Cardiac septum (tissue), 1 donor: ENCODE results near the gene ITPK1. TPM values are rescaled to one million over a fixed set of nuclear protein-coding genes. Genes with fewer than 3 reads are reported as not detected.
"Not testable (repeated sequence)": the region's sequence is repeated elsewhere in the genome, so short reads cannot be mapped to it uniquely, and the experiment has no call there.

ENCODE experiments used
- DNase-seq: peaks from one replicate; pipeline ENCODE4 v3.0.0-alpha.2; 2020; ENCODE audit warnings: low spot score
- intact Hi-C: fragments of 100-400 bp; cut with DNase I; formaldehyde crosslinking; loops from one replicate; pipeline ENCODE4 v1.14.0; 2022
- total RNA-seq: library from RNA; stranded (reverse); fragmentation: NEBNext Ultra II Directional; extraction: Animal tissue kit (Norgen Biotek cat#: 25700); gene quantifications from one replicate; pipeline ENCODE4 v1.2.1, GENCODE V29; 2021
- donor health status: DM: no; HTN: no; CAD: no.

ITPK1 gene
- total RNA-seq, 1 donor from 2014 or later = 77.1 TPM

DNA sequence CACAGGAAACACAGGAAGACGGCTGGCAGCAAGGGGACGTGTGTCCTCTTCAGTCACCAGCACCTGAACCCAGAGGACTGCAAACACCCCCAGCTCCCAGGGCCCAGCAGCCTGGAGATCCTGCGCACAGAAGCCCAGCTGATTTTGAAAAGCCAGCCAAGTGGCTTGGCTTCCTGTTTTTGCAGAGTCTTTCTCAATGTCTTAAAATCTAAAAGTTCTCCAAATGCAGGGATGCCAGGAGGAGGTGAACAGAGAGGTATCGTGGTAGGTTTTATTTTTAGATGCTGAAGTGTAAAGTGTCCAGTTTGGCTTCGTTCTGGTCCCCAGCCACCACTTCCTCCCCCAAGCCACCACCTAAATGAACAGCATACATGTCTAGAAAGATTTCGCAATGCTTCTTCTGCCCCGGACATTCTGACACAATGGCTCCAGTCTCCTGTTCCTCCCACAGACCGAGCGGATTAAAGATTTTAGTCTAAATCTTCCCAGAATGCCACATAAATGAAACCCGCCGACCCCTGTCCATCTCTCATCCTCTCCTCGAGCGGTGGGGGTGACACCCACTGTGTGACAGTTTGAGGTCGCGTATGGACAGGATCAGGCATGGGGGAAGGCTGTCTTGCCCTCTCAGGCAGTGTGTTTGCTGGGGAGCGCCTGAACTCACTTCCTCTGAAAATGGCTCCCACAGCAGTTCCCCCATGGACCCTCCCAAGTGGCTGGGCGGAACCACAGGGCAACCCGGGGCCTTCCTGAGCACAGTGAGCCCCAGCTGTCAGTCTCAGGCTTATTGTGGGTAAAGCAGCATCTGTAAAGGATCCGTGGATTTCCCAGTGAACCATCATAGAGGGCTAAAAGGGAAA is 41.6 kb downstream of the ITPK1 start:
- DNase-seq = no peak
- intact Hi-C loops = no loop called here

DNA sequence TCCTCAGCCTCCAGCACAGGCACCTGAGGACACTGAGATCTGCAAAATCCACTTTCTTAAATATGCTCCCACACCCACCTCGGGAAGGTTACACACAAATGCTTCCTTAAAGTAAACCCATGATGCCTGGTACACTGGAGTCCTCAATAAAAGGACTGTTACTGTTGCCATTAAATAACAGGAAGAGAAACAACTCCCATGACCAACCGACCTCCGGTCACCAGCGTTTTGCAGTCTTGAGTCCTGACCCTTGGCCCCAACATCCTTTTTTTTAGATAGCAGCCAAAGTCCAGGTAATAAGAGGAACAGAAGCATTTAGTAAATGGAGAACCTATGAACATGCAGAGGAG is 42.4 kb downstream of the ITPK1 start:
- no peak for DNase-seq
- intact Hi-C loops = no loop called here

DNA sequence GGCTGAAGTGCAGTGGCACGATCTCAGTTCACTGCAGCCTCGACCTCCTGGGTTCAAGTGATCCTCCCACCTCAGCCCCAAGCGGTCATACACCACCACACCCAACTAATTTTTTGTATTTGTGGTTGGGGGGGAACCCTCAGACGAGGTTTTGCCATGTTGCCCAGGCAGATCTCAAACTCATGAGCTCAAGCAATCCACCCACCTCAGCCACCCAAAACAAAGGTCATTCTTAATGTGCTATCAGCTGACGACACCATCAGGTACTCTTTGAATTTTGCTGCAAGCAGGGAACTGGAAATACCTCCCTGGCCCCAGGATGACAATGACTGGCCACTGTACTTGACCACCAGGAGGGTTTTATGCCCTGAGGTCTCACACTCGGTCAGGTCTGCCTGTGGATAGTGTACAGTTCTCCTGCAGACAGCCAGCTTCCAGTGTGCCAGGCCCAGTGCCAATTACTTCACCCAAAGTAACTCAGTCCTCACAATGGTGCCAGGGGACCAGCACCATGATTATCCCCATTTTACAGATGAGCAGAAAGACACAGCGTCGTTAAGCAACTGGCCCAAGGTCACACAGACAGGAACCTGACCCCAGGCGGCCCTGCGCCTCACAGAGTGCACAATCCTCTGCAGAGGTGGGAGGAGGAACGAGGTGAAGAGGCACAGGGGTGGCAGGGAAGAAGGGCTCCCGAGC is 42.9 kb downstream of the ITPK1 start:
- DNase-seq = no peak
- intact Hi-C loops = no loop called here

DNA sequence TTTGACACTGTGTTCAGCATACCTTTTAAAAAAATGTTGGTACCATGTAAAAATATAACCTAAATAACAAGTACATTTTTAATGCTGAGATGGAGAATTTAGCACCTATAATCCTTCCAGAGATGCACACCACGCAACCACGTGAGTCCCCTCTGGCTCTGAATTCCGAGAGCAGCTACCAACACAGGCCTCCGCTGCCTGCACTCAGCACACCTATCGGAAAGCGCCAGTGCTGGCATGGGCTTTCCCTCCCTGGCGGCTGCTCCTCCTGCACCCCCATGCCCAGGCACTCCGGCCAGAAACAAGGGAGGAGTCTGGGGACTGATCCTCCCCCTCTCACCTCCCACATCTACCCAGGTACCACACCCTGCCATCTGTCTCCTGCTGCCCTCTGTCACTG is 47.0 kb downstream of the ITPK1 start:
- no peak for DNase-seq
- intact Hi-C loops = no loop called here

DNA sequence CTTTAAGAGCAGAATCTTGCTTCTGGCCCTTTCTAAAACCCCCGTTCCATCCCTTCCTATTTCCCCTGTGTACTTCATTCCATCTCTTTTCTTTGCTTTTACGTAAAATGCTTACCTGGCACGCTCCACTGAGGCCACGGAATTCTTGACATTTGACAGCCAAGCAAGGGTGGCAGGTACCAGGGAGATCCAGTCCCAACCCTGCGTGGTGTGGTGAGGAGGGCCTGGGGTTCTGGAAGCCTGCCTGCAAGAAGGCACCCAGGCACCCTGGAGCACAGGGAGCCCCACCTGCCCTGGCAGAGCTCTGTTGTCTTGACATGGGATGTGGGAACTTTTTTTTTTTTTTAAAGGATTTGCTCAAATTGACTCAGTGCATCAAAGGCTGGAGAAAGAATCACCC is 48.6 kb downstream of the ITPK1 start:
- DNase-seq = no peak
- intact Hi-C loops = no loop called here

DNA sequence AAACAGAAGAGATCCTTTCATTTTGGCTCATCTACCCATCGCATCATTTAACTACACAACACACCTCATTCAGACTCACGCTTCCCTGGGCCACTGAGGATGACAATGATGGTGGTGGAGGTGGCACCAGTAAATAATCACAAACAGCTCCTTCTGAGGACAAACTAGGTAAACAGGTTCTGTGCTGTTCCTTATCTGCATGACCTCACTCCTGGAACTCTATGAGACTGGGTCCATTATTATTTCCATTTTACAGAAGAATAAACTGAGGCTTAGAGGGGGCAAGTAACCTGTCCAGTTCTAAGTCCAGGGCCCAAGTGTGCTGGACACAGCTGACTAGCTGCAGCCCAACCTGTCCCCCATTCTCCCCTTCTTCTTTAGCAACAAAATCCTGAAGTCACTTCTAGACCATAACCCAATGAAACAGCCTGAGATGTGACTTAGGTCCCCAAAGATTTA is 50.4 kb downstream of the ITPK1 start:
- intact Hi-C loops = no loop called here
- no peak for DNase-seq

DNA sequence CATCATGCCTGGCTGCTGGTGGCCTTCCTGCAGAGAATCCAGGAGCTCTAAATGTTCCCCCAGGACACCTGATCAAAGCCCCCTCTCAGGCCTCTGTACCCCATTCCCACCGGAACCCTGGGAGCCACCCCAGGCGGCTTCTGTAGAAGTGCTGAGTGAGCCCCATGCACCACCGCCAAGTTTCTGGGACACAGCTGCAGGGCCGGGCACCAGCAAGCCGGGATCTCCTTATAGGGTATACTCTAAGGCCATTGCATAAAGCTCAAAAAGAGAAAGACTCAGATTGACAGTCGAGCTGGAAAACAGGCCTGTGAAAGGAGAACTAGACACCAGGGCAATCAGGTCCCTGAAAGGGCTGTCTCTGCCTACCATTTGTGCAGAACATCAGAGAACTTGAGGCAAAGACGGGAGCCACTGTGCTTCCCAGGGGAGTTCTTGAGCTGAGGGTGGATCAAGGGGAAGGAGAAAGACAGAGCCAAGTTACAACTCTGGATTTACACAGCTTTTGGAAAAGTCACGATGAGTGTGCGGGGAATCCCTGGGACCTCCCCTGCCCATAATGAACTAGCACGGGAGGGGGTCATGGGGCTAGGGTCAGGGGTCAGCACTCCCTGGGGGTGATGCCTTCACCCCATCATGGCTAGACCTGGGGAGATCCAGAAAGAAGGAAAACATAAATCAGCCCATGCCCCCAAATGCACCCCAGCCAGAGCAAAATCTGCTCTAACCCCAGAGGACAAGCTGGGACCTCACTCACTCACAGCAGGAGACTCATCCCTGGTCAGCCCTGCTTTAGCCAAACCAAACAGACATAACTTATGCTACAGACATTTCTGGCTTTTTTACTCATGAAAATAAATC is 51.1 kb downstream of the ITPK1 start:
- intact Hi-C loops = no loop called here
- no peak for DNase-seq

DNA sequence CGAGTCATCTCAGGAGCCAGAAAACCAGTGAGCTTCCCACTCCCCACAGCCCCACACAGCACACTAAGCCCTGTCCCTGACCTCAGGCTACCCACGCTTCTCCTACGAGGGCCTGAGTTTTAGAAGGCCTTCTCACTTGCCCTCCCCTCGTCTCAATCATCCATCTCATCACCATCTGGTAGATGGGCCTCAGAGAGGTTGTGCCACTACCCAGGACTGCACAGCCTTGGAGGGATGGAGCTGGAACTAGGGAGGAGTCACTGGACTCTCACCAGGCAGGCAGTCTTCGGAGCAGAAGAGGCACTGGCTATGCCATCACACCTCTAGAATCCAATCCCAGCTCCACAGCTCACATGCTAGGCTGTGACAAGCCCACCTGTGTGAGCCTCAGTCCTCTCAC is 52.3 kb downstream of the ITPK1 start:
- no peak for DNase-seq
- intact Hi-C loops = no loop called here

DNA sequence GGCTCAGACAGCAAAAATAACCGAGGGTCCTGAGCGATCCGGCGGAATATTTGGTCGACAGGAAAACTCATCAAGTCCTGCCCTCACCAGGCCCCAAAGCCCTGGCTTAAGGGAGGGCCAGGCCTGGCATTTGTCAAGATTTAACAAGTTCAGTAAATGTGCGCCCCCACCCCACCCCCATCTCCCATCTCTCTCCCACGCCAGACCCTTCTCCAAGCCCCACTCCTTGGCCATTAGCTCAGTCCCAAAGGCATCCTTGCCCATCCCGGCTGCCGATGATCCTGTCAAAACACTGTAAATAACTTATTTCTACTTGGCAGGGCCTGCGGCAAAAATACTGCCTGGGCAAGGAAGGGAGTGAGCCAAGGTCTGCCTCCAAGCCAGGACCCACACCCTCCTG is 52.8 kb downstream of the ITPK1 start:
- intact Hi-C loops = no loop called here
- no peak for DNase-seq

DNA sequence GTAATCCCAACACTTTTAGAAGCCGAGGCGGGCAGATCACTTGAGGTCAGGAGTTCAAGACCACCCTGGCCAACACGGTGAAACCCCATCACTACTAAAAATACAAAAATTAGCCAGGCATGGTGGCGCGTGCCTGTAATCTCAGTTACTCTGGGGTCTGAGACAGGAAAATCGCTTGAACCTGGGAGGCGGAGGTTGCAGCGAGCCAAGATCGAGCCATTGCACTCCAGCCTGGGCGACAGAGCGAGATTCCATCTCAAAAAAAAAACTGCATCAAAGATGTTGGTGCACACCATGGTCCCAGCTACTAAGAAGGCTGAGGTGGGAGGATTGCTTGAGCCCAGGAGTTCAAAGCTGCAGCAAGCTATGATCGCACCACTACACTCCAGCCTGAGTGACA is 53.7 kb downstream of the ITPK1 start:
- intact Hi-C loops, DNase-seq: not testable (repeated sequence)

DNA sequence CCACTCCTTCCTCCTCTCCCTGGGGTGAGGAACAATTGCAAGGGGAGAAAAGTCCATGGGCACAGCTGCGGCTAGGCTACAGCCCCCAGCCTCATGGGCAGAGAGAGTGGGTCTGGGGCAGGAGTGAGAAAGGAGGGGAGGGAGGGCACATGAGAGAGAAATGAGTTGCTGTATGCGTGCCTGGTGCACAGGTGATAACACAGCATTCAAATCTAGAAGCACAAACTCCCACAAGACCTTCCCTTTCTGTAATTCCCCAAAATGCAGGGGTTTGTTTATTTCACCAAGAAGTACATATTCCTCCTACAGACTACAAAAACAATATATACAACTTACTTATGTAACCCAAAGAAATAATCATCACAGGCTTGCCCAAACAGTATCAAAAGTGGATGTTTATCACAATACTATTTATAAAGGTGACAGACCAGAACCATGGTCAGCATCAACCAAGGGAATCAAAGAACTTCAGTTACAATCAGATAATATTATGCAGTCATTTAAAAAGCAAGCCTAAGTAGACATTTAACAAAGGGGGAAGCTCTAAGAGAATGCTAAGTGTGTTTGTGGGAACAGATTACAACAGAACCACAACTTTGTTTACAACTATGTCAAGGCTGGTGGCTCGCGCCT is 54.2 kb downstream of the ITPK1 start:
- intact Hi-C loops = no loop called here
- DNase-seq = no peak

DNA sequence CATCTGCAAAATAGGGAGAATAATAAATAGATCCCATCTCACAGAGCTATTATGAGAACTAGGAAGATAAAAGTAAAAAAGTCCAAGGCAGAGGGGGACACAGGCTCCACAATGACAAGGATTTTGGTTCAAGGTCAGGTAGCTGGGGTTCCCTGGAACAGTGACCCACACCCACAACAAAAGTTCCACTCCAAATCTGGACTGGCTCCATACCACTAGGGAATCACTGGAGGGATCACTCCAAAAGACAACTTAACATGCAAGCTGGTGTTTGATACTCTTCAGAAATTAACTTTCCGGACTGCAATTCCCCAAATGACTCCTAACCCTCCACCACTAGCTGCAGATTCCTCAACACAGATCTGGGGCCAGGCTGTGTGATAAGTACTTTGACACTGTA is 54.9 kb downstream of the ITPK1 start:
- intact Hi-C loops = no loop called here
- no peak for DNase-seq

DNA sequence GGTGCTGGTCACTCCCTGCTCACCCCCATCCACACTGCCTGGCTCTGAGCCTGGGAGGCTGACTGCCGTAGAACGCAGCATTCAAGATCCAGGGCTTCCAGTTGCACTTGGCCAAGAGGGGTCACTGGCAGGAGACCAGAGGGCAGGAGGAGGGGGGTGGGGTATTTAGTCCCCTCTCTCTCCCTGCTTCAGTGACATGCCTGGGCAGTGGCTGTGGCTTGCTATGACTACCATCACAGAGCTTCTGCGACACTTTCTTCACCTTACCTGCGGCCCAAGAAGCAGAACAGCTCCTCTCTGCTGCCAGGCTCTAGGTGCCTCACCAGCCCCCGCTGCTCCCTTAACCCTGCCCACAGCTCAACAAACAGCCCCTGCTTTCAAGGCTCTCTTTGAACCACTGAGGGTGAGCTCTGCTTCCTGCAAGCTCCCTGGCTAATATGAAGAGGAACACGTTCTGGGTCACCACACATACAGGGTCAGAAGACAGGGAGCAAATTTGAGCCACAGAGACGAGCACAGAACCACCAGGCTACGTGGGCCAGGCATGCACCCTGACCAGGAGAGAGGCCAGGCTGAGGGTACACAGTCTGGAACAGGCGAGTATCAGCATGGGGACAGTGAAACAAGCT is 55.7 kb downstream of the ITPK1 start:
- no peak for DNase-seq
- intact Hi-C loops = no loop called here

DNA sequence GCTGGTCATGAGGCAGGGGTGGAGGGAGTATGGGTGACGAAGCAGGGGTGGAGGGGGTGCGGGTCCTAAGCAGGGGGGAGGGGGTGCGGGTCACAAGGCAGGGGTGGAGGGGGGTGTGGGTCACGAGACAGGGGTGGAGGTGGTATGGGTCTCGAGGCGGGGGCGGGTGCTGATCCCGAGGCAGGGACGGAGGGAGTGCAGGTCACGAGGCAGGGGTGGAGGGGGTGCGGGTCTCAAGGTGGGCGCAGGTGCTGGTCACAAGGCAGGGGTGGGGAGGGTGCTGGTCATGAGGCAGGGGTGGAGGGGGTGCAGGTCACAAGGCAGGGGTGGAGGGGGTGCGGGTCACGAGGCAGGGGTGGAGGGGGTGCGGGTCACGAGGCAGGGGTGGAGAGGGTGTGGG is 56.5 kb downstream of the ITPK1 start:
- intact Hi-C loops = no loop called here
- DNase-seq = no peak

DNA sequence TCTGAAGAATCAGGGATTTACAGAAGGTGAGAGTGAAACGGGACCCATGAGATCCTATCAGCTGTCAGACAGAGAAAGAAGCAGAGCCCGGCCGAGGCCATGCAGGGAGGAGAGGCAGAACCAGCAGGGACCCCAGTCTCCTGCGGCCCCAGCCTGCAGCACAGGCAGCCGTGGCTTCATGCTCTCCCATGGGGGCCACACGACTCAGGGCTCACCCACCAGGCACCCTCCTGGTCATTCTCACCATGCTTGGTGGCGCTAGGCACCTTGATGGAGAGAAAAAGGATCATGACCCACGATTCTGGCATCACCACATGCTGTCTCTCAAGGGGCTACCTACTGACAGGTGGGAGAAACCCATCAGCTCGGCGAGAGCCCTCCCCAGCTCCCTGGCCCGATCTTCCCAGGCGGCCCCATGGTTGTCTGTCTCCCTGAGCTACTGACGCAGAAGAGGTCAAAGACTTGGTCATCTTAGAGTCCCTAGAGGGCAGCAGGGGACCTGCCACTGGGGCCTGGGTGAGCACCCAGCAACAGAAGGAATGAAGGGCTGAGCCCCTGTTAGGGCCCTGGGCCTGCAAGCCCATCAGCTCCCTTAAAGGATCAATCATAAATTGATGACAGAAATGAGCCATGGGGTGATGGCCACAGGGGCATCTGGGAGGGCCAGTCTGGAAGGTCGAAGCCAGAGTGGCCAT is 58.0 kb downstream of the ITPK1 start:
- no peak for DNase-seq
- intact Hi-C loops = no loop called here

DNA sequence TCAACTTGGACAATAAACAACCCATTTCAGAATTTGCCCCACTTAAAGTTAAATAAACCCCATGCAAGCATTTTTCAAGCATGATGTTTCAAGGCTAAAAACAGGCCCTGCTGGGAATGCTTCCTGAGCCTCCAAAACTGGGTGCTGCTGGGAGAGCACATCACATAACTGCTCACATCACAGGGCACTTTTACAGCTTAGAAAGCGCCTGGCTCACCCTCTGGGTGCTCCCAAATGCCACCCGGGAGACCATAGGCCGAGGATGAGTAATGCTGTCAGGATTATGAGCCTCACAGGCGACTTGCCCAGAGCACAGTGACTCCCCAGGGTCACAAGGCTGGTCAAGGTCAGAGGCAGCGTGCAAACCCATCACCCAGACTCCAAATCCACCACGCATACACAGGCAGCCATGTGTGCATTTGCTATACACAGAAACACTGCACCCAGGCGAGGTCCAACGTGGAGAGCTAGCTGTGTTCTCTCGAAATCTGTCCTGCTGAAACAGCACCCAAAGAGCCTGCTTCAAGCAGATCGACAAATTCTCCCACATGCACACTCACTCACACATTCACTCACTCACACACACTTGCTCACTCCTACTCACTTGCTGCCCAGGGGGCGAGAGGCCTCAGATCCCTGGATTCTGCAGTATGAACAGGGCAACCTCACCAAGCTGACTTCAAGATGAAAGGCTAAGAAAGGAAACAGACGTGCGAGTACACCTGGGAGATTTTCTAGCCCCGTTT is 58.7 kb downstream of the ITPK1 start:
- DNase-seq = no peak
- intact Hi-C loops = no loop called here

DNA sequence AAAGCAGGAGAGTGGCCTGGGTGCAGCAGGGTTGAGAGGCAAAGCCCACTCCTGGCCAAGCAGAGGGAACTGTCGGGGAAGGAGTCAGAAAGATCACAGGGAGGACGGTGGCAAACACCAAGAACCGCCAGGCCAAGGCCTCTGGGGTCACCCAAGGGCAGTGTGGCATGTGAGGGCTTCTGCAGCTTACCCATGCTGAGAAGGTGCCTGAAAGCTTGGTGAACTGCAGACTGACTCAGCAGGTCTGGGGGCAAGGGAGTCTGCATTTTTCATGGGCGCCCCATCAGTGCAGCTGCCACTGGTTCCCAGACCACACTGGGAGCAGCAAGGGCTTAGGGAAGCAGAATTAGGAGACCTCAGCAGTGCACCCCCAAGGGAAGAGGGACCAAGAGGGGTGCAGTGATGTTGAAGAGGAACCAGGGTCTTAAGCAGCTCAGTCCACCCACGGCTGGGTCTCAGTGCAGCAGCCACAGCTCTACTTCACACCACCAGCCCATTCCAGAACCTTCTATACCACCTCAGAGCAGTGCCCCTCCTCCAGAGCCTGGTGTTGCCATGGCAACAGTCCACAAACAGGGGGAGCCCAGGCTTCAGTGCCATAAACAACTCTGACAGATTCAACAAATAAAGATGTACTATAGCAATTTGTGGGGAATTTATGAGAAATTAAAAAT is 59.4 kb downstream of the ITPK1 start:
- DNase-seq = no peak
- intact Hi-C loops = no loop called here

DNA sequence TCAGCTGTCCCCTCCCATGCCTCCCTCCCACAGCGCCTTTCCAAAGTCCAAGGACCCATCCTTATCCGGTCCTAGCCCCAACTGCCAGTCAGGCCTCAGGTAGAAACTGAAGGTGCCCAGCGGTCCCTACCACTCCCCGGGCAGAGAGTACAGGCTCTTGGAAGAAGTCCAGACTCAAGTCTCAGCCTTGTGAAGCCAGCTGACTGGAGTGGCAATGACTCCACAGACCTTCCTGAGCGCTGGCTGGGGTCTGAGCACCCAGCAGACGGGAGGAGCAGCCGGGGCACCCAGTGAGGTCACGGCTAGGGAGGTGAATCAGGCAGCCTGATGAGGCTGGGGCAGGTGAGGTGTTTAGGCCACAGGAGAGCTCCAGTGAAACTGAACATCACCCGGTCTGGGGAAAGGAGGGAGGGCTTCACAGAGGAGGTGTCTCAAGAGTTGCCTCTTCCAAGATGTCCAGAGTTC is 60.0 kb downstream of the ITPK1 start:
- intact Hi-C loops = no loop called here
- no peak for DNase-seq
